Head of caudate nucleus (tissue), 42 donors: ENCODE results near the gene PPARD.
"Not testable (repeated sequence)": the region's sequence is repeated elsewhere in the genome, so short reads cannot be mapped to it uniquely, and the experiment has no call there.

Experiments
- DNase-seq, 42 donors: peaks; one replicate each; pipeline versions ENCODE4 v3.0.0 to v3.0.0-alpha.2; 2020 to 2021; ENCODE audit warnings: mixed read lengths in 7 of 42
- intact Hi-C: fragments of 100-400 bp; cut with DNase I; formaldehyde crosslinking; loops from one replicate; pipeline ENCODE4 v1.15.0; 2022

Gene PPARD

GRCh38 chr6:35342258-35343091 lies at the start of gene PPARD:
Gene PPARD (plus strand): TSS chr6:35342558. CDS start chr6:35411088, 68,530 bp downstream.
- intact Hi-C loops, result loop anchor here (1.0 to 2.0 kb wide), 2 partner anchors 108 to 126 kb away; partner anchors contain the start of gene RPL10A

GRCh38 chr6:35293681-35294080 lies 48.7 kb upstream of the PPARD start:
- no peak for DNase-seq
- intact Hi-C loops, result no loop called here

More at GRCh38 chr6:35342258-35343091, at the start of gene PPARD:
- DNase-seq, result peak; percentile 95 to 100 (median 99)

- intact Hi-C loops, result no loop called here
- peak in 38 of 42 donors; percentile 12 to 80 (median 56) for DNase-seq
These were observed 47.9 kb upstream of the PPARD start for GRCh38 chr6:35294308-35294945.

GRCh38 chr6:35295036-35295435 lies 47.3 kb upstream of the PPARD start:
- no peak for DNase-seq
- intact Hi-C loops, result no loop called here

- DNase-seq, result no peak
- intact Hi-C loops, result no loop called here
These were observed 46.6 kb upstream of the PPARD start for GRCh38 chr6:35295521-35296315.

GRCh38 chr6:35296931-35297600 lies 45.3 kb upstream of the PPARD start:
- no peak for DNase-seq
- intact Hi-C loops, result no loop called here

- intact Hi-C loops, result no loop called here
- DNase-seq, result peak in 41 of 42 donors; percentile 20 to 72 (median 45)
These were observed 44.5 kb upstream of the PPARD start, which contains the start of gene DEF6 for GRCh38 chr6:35297601-35298481. Gene DEF6 (plus strand): TSS chr6:35297818. CDS start chr6:35297857, 39 bp downstream.

GRCh38 chr6:35298625-35299140 lies 43.7 kb upstream of the PPARD start:
- intact Hi-C loops, result no loop called here
- DNase-seq, result peak in 1 of 42 donors; percentile 9

GRCh38 chr6:35299674-35300073 lies 42.7 kb upstream of the PPARD start:
- DNase-seq, result peak in 15 of 42 donors; percentile 18 to 64 (median 40)

GRCh38 chr6:35300848-35301247 lies 41.5 kb upstream of the PPARD start:
- DNase-seq, result peak in 6 of 42 donors; percentile 21 to 45 (median 29)

More at GRCh38 chr6:35299674-35300073, 42.7 kb upstream of the PPARD start:
- intact Hi-C loops, result no loop called here

GRCh38 chr6:35302604-35303241 lies 39.6 kb upstream of the PPARD start:
- DNase-seq, result peak in 14 of 42 donors; percentile 13 to 45 (median 32)

More at GRCh38 chr6:35300848-35301247, 41.5 kb upstream of the PPARD start:
- intact Hi-C loops, result no loop called here

GRCh38 chr6:35304299-35304698 lies 38.1 kb upstream of the PPARD start:
- intact Hi-C loops, result no loop called here

More at GRCh38 chr6:35302604-35303241, 39.6 kb upstream of the PPARD start:
- intact Hi-C loops, result no loop called here

GRCh38 chr6:35305117-35305516 lies 37.2 kb upstream of the PPARD start:
- peak in 8 of 42 donors; percentile 15 to 51 (median 28) for DNase-seq
- intact Hi-C loops, result no loop called here

More at GRCh38 chr6:35304299-35304698, 38.1 kb upstream of the PPARD start:
- no peak for DNase-seq

GRCh38 chr6:35307138-35307537 lies 35.2 kb upstream of the PPARD start:
- DNase-seq, intact Hi-C loops: not testable (repeated sequence)

- DNase-seq, intact Hi-C loops: not testable (repeated sequence)
These were observed 33.8 kb upstream of the PPARD start for GRCh38 chr6:35308543-35308942.

GRCh38 chr6:35309611-35310264 lies 32.6 kb upstream of the PPARD start:
- intact Hi-C loops, result no loop called here
- peak in 2 of 42 donors; percentile 1 to 23 for DNase-seq
